HG03064 (cell line): Measurements from ENCODE around the gene PMAIP1.

Source experiments
- ATAC-seq: cut with Tn5 transposase; IDR thresholded peaks from one replicate; pipeline ENCODE4 v1.9.1; 2021; ENCODE audit warnings: low read depth; ENCODE audit not compliant: unreplicated experiment

PMAIP1 gene

GRCh38 chr18:59945544-59945943 is 45.7 kb downstream of the PMAIP1 start:
- no peak for ATAC-seq

GRCh38 chr18:59950215-59950944 is 50.6 kb downstream of the PMAIP1 start:
- peak; percentile 56 for ATAC-seq

DNA sequence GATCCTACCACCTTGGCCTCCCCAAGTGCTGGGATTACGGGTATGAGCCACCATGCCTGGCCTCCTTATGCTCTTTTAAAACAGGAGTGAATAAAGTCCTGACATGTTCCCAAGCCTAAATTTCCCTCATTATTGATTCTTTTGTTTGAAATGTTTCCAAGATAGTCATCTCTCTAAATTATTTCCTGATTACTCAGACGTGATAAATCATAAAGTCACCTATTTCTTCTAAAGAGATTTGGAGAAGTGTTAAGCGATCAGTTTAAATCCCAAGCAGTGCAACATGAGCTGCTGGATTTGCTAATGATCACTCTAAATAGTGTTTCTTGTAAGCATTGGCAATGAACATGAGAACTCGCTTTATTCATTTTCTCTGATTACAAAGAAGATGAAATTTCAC is 51.8 kb downstream of the PMAIP1 start:
- ATAC-seq = no peak

DNA sequence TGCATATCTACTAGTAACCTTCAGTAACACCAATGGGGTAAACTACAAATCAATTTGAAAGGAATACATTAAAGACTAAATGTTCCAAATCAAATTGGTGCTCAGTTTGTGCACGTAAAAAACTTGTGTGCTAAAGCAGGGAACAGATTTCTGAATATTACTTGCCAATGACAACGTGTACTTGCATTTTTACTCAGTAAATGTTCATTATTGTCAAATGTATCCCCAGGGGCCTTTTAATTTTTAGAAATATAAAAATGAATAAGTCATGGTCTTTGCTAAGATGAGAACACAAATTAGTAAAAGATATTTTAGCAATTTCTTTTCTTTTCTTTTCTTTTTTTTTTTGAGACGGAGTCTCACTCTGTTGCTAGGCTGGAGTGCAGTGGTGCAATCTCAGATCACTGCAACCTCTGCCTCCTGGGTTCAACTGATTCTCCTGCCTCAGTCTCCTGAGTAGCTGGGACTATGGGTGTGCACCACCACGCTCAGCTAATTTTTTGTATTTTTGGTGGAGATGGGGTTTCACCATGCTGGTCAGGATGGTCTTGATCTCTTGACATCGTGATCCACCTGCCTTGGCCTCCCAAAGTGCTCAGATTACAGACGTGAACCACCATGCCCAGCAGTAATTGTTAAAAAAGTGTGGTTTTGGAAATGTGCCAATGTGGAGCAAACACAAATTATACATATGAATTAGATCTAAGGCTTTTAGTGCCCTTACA is 52.6 kb downstream of the PMAIP1 start:
- no peak for ATAC-seq
